CD4-positive, alpha-beta T cell (primary cell): Measurements from ENCODE around the gene CLN5. TPM values are rescaled to one million over a fixed set of nuclear protein-coding genes. Genes with fewer than 3 reads are reported as not detected.

Experiments
- ATAC-seq: fragments of 200-7000 bp; cut with Tn5 transposase; one replicate; pipeline ENCODE4 v1.10.0; 2022; ENCODE audit warnings: mild to moderate bottlenecking; ENCODE audit not compliant: poor library complexity
- CTCF ChIA-PET: fragments of 350-600 bp; sonication (Branson Sonifier 250); formaldehyde crosslinking; loops from one replicate; lab custom pipeline; 2021; ENCODE audit warnings: antibody characterized with exemption, inconsistent platforms; lab: Charles Lee
- POLR2A ChIA-PET: fragments of 350-600 bp; sonication (Branson Sonifier 250); formaldehyde crosslinking; loops from one replicate; lab custom pipeline; 2021; ENCODE audit warnings: antibody characterized with exemption, inconsistent platforms; lab: Charles Lee
- DNase-seq, 14 experiments: peaks; one replicate each; pipeline ENCODE4 v3.0.0-alpha.2; 2013 to 2020; ENCODE audit warnings: mixed read lengths in 2 of 14
- H3K27ac ChIP-seq, 2 donors: one replicate each; pipeline versions ENCODE4 v1.5.1 to v1.7.0; 2013; ENCODE audit warnings: low read length in 2 of 2, low read depth in 1 of 2, mild to moderate bottlenecking in 1 of 2
- H3K27me3 ChIP-seq, 2 experiments: 1 replicate in 1 of 2; 2 replicates in 1 of 2; pipeline versions ENCODE4 v1.6.1 to v1.7.0; 2013; ENCODE audit warnings: low read length in 2 of 2, control low read depth in 1 of 2, mild to moderate bottlenecking in 1 of 2, moderate library complexity in 1 of 2; ENCODE audit not compliant: insufficient read depth in 2 of 2, control insufficient read depth in 1 of 2
- H3K36me3 ChIP-seq: one replicate; pipeline ENCODE4 v1.6.1; 2013; ENCODE audit warnings: low read length, control low read depth; ENCODE audit not compliant: insufficient read depth
- H3K4me1 ChIP-seq: one replicate; pipeline ENCODE4 v1.6.1; 2013; ENCODE audit warnings: low read length, control low read depth; ENCODE audit not compliant: insufficient read depth
- H3K4me3 ChIP-seq: one replicate; pipeline ENCODE4 v1.5.1; 2013; ENCODE audit warnings: mild to moderate bottlenecking, low read length, moderate library complexity
- H3K9me3 ChIP-seq, 2 experiments: 1 replicate in 1 of 2; 2 replicates in 1 of 2; pipeline versions ENCODE4 v1.6.1 to v1.7.0; 2013; ENCODE audit warnings: low read length in 2 of 2, mild to moderate bottlenecking in 2 of 2, control low read depth in 1 of 2, moderate library complexity in 1 of 2; ENCODE audit not compliant: control insufficient read depth in 1 of 2, insufficient read depth in 1 of 2
- H3K27ac Mint-ChIP-seq: one replicate; pipeline ENCODE4 v1.8.0; 2020; ENCODE audit warnings: mixed read lengths
- H3K27me3 Mint-ChIP-seq: one replicate; pipeline ENCODE4 v1.8.0; 2021; ENCODE audit warnings: mixed read lengths
- H3K36me3 Mint-ChIP-seq: one replicate; pipeline ENCODE4 v1.8.0; 2021; ENCODE audit warnings: low read depth, mixed read lengths
- H3K4me1 Mint-ChIP-seq: one replicate; pipeline ENCODE4 v1.8.0; 2021; ENCODE audit warnings: low read depth, mixed read lengths
- H3K4me3 Mint-ChIP-seq: one replicate; pipeline ENCODE4 v1.8.0; 2020; ENCODE audit warnings: mild to moderate bottlenecking, mixed read lengths
- H3K9me3 Mint-ChIP-seq: one replicate; pipeline ENCODE4 v1.8.0; 2020; ENCODE audit warnings: mixed read lengths
- CTCF ChIP-seq: fragments of 200-600 bp; IDR thresholded peaks from one replicate; pipeline ENCODE4 v1.8.0; 2022; ENCODE audit warnings: antibody characterized with exemption, mild to moderate bottlenecking
- intact Hi-C, 2 experiments: fragments of 100-400 bp; cut with DNase I in 1 of 2; cut with micrococcal nuclease in 1 of 2; formaldehyde crosslinking; loops; one replicate each; pipeline versions ENCODE4 v1.15.1 to v1.9.0; 2023 to 2025; cut with DNase I, micrococcal nuclease
- total RNA-seq, 174 experiments: library from RNA in 2 of 174; stranded (reverse) in 2 of 174; gene quantifications; one replicate each; pipeline ENCODE4 v1.2.3 and lab custom pipeline; 2021 to 2026

Gene CLN5
- total RNA-seq, 2 experiments from 2014 or later: 37.4 to 42.9 TPM

GRCh38 chr13:76976490-76976889 is 15.4 kb upstream of the CLN5 start:
- H3K27me3 Mint-ChIP-seq: peaks cover 54% of the 10 kb centered on the region
- H3K27ac Mint-ChIP-seq: peak overlapping the region; percentile 51
- ChIA-PET CTCF (interaction anchor here (1.0 kb wide), 1 partner anchor 73 kb away, joined by 3 read pairs; no protein-coding TSS in a partner anchor), POLR2A (interaction anchor here (1.1 to 1.7 kb wide), 4 partner anchors 15 to 91 kb away, joined by 4 to 14 read pairs (median 6); partner anchors contain the start of genes CLN5, FBXL3 and KCTD12)
- DNase-seq (peak in 4 of 14 experiments; percentile 5 to 50 (median 40)), ATAC-seq (peak; percentile 52)
- H3K36me3 ChIP-seq: no peaks in the 10 kb centered on the region
- no peaks in the 10 kb centered on the region for H3K9me3 Mint-ChIP-seq
- H3K4me1 Mint-ChIP-seq: peaks cover 12% of the 10 kb centered on the region
- no peaks in the 10 kb centered on the region for H3K9me3 ChIP-seq
- no peak overlapping the region for H3K4me3 Mint-ChIP-seq
- H3K36me3 Mint-ChIP-seq: no peaks in the 10 kb centered on the region
- intact Hi-C loops: loop anchor here in 1 of 2 experiments (5.0 kb wide), 1 partner anchor 154 kb away; no protein-coding TSS in a partner anchor
- H3K4me1 ChIP-seq: peaks cover 25% of the 10 kb centered on the region
- no peak overlapping the region for H3K4me3 ChIP-seq
- no peak overlapping the region for H3K27ac ChIP-seq
- TF ChIP-seq CTCF: no peak
- peaks cover 22 to 23% of the 10 kb centered on the region in 2 experiments for H3K27me3 ChIP-seq

- H3K9me3 Mint-ChIP-seq: no peaks in the 10 kb centered on the region
- Histone ChIP-seq H3K27ac (no peak overlapping the region), H3K36me3 (no peaks in the 10 kb centered on the region), H3K4me1 (peaks cover 25% of the 10 kb centered on the region), H3K4me3 (no peak overlapping the region), H3K27me3 (peaks cover 22 to 25% of the 10 kb centered on the region in 2 experiments), H3K9me3 (no peaks in the 10 kb centered on the region)
- no peak for ATAC-seq
- peaks cover 12% of the 10 kb centered on the region for H3K4me1 Mint-ChIP-seq
- H3K27me3 Mint-ChIP-seq: peaks cover 54% of the 10 kb centered on the region
- TF ChIP-seq CTCF: no peak
- no peak overlapping the region for H3K4me3 Mint-ChIP-seq
- no peaks in the 10 kb centered on the region for H3K36me3 Mint-ChIP-seq
- peak overlapping the region; percentile 51 for H3K27ac Mint-ChIP-seq
- POLR2A ChIA-PET: interaction anchor here (1.1 to 1.7 kb wide), 4 partner anchors 15 to 91 kb away, joined by 4 to 14 read pairs (median 6); partner anchors contain the start of genes CLN5, FBXL3 and KCTD12
- CTCF ChIA-PET: interaction anchor here (1.0 kb wide), 1 partner anchor 73 kb away, joined by 3 read pairs; no protein-coding TSS in a partner anchor
- intact Hi-C loops: loop anchor here in 1 of 2 experiments (5.0 kb wide), 1 partner anchor 155 kb away; no protein-coding TSS in a partner anchor
- no peak for DNase-seq
Observed at GRCh38 chr13:76976929-76977328, 15.0 kb upstream of the CLN5 start.

DNA sequence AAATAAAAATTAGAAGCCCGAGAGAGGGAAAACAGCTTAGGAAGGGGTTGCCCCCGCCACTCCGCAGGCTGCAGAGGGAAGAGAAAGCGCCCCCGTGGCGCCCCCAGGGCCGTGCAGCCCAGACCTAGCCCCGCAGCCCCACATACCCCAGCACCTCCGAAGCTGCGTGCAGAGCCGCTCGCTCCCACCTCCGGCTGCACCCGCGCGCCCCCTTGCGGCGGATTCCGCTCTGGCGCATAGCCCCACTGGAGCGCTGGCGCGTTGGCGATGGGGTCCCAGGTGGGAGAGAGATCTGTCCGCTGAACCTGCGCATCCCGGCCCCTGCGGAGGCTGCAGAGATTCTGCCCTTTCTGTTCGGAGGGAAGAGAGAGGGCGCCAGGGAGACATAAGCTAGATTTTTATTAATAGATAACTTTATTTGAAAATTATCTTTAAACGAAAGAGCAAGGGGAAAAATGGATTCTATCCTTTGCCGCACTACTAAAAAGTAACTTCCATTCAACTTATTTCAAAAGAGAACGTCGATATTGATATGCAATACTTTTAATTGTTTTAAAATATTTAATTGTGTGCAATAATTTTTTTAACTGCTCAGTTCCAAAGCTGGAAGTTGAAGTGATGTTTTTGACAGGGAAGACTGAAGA is 11.7 kb upstream of the CLN5 start:
- ChIA-PET POLR2A (interaction anchor here (1.0 to 2.9 kb wide), 5 partner anchors 8 to 347 kb away, joined by 3 to 25 read pairs (median 5); partner anchors contain the start of genes CLN5, FBXL3 and MYCBP2), CTCF (interaction anchor here (0.6 to 1.8 kb wide), 20 partner anchors 9 to 555 kb away, joined by 3 to 20 read pairs (median 4); partner anchors contain the start of genes CLN5, FBXL3 and KCTD12)
- Mint-ChIP-seq H3K36me3 (no peaks in the 10 kb centered on the region), H3K27me3 (peaks cover 37% of the 10 kb centered on the region), H3K4me1 (peaks cover 12% of the 10 kb centered on the region), H3K4me3 (peak overlapping the region; percentile 28), H3K9me3 (no peaks in the 10 kb centered on the region), H3K27ac (no peak overlapping the region)
- Histone ChIP-seq H3K4me1 (peaks cover 23% of the 10 kb centered on the region), H3K4me3 (peak overlapping the region; percentile 16), H3K27ac (no peak overlapping the region), H3K9me3 (no peaks in the 10 kb centered on the region), H3K36me3 (no peaks in the 10 kb centered on the region), H3K27me3 (peaks cover 11 to 28% of the 10 kb centered on the region in 2 experiments)
- TF ChIP-seq CTCF: peak; percentile 99
- peak; percentile 74 to 92 (median 84) for DNase-seq
- intact Hi-C loops: loop anchor here (1.0 to 10.0 kb wide), 5 partner anchors 17 to 1105 kb away; no protein-coding TSS in a partner anchor
- peak; percentile 99 for ATAC-seq
